Tibial artery (tissue), 4 donors: ENCODE data around the gene RNF217.

ENCODE experiments used
- DNase-seq, 2 donors: peaks; one replicate each; pipeline ENCODE4 v3.0.0-alpha.2; 2019
- H3K27ac ChIP-seq, 2 donors: fragments of 200-600 bp; sonication (generic) in 1 of 2; 1 replicate in 1 of 2; 2 replicates in 1 of 2; pipeline ENCODE4 v1.5.1; 2018 to 2019; ENCODE audit warnings: mild to moderate bottlenecking in 1 of 2
- H3K27me3 ChIP-seq, 2 donors: fragments of 200-600 bp; sonication (generic) in 1 of 2; one replicate each; pipeline versions ENCODE4 v1.5.1 to v1.6.0; 2016 to 2019
- H3K36me3 ChIP-seq, 3 donors: fragments of 200-600 bp; sonication (generic) in 2 of 3; one replicate each; pipeline ENCODE4 v1.5.1; 2016 to 2019; ENCODE audit warnings: mild to moderate bottlenecking in 2 of 3
- H3K4me1 ChIP-seq, 4 donors: fragments of 200-600 bp; sonication (generic) in 2 of 4; 1 replicate in 3 of 4; 2 replicates in 1 of 4; pipeline ENCODE4 v1.5.1; 2016 to 2019
- H3K4me3 ChIP-seq, 2 donors: fragments of 200-600 bp; sonication (generic) in 1 of 2; 1 replicate in 1 of 2; 2 replicates in 1 of 2; pipeline ENCODE4 v1.5.1; 2018 to 2019; ENCODE audit warnings: mild to moderate bottlenecking in 2 of 2
- H3K9me3 ChIP-seq, 3 donors: fragments of 200-600 bp; sonication (generic) in 1 of 3; one replicate each; pipeline ENCODE4 v1.5.1; 2016 to 2019
- intact Hi-C: fragments of 100-400 bp; cut with DNase I; formaldehyde crosslinking; loops from one replicate; pipeline ENCODE4 v1.15.0; 2023; ENCODE audit warnings: low total_unique reads
- TF ChIP-seq, protein P1 (sequence below), 2 experiments: fragments of 200-600 bp in 1 of 2; fragments of 450-650 bp in 1 of 2; IDR thresholded peaks; one replicate each; pipeline ENCODE4 v1.5.1; 2017 to 2019; ENCODE audit warnings: antibody characterized with exemption in 2 of 2, mild to moderate bottlenecking in 1 of 2, moderate library complexity in 1 of 2

The RNF217 gene

DNA sequence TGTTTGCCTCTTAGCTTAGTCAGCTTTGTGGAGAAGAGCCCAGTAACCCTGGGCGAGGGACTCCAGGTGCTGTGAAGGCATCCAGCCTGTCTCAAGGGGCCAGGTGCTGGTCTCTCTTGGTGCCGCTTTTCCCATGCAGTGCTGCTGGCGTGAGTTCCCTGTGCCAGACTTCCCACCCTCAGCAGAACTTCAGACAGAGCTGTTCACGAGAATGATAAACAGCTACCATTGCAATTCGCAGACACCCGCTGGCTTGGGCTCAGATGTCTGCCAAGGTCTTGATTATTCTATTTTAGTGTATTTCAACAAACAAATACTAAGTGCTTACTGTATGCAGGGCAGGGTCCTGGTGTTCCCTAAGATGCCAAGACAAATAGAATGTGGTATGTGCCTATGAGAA is 57.7 kb downstream of the RNF217 start:
- Histone ChIP-seq H3K4me1 (peaks cover 0 to 48% (median 13%) of the 10 kb centered on the region in 4 donors), H3K9me3 (no peaks in the 10 kb centered on the region), H3K27me3 (no peaks in the 10 kb centered on the region), H3K36me3 (no peaks in the 10 kb centered on the region), H3K4me3 (no peak overlapping the region), H3K27ac (no peak overlapping the region)
- intact Hi-C loops: no loop called here
- DNase-seq: no peak
- TF ChIP-seq, protein P1, sequence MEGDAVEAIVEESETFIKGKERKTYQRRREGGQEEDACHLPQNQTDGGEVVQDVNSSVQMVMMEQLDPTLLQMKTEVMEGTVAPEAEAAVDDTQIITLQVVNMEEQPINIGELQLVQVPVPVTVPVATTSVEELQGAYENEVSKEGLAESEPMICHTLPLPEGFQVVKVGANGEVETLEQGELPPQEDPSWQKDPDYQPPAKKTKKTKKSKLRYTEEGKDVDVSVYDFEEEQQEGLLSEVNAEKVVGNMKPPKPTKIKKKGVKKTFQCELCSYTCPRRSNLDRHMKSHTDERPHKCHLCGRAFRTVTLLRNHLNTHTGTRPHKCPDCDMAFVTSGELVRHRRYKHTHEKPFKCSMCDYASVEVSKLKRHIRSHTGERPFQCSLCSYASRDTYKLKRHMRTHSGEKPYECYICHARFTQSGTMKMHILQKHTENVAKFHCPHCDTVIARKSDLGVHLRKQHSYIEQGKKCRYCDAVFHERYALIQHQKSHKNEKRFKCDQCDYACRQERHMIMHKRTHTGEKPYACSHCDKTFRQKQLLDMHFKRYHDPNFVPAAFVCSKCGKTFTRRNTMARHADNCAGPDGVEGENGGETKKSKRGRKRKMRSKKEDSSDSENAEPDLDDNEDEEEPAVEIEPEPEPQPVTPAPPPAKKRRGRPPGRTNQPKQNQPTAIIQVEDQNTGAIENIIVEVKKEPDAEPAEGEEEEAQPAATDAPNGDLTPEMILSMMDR (IDR thresholded peaks at IDR 0.05): no peak

DNA sequence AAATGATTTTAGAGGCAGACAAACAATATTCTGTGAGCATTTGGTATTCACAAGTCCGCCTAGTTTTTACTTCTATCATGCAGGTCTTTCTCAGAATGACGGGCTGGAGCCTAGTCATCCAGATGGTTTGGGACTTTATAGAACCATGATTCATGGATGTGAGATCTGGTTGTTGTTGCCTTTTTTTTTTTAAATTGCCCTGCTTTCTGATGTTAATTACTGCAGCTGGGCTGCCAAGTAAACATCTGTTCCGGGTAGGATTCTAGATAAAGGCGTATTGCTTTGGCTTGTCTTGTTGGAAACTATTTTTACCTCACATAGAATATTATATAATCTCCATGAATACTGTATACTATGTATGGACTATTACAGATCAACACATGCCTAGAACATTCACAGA is 58.1 kb downstream of the RNF217 start:
- intact Hi-C loops: no loop called here
- Histone ChIP-seq H3K27ac (no peak overlapping the region), H3K4me1 (peaks cover 0 to 45% (median 13%) of the 10 kb centered on the region in 4 donors), H3K36me3 (no peaks in the 10 kb centered on the region), H3K4me3 (no peak overlapping the region), H3K27me3 (no peaks in the 10 kb centered on the region), H3K9me3 (no peaks in the 10 kb centered on the region)
- DNase-seq: no peak
- TF ChIP-seq, protein P1 (IDR thresholded peaks at IDR 0.05): no peak

DNA sequence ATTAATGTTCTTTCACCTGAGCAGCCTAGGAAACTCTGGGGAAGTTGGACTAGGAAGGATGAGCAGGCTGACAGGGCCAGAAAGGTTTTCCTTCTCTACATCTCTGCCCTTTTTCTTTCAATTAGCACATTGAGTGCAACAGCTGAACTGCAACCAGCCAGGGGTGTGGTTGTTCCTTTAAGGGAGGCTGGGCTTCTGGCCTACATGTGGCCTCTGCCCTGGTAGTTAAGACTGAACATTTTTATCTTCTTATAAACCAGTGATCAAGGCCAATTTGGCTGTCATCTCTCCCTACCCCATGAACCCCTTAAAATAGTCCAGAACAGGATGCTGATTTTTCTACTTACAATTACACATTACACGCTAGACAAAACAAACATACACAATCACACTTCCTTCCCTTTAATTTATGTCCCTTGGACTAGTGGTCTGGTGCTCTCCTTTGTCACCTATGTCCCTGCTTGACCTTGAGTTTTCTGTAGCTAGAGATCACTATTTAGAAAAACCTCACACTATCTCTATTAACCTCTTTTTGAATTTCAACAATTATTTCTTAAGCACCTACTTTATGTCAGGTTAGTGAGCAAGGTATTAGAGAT is 60.3 kb downstream of the RNF217 start:
- no peaks in the 10 kb centered on the region for H3K9me3 ChIP-seq
- intact Hi-C loops: no loop called here
- DNase-seq: no peak
- H3K27me3 ChIP-seq: no peaks in the 10 kb centered on the region
- peaks cover 0 to 45% (median 13%) of the 10 kb centered on the region in 4 donors for H3K4me1 ChIP-seq
- H3K4me3 ChIP-seq: no peak overlapping the region
- H3K36me3 ChIP-seq: no peaks in the 10 kb centered on the region
- no peak overlapping the region for H3K27ac ChIP-seq
- TF ChIP-seq, protein P1 (IDR thresholded peaks at IDR 0.05): no peak

DNA sequence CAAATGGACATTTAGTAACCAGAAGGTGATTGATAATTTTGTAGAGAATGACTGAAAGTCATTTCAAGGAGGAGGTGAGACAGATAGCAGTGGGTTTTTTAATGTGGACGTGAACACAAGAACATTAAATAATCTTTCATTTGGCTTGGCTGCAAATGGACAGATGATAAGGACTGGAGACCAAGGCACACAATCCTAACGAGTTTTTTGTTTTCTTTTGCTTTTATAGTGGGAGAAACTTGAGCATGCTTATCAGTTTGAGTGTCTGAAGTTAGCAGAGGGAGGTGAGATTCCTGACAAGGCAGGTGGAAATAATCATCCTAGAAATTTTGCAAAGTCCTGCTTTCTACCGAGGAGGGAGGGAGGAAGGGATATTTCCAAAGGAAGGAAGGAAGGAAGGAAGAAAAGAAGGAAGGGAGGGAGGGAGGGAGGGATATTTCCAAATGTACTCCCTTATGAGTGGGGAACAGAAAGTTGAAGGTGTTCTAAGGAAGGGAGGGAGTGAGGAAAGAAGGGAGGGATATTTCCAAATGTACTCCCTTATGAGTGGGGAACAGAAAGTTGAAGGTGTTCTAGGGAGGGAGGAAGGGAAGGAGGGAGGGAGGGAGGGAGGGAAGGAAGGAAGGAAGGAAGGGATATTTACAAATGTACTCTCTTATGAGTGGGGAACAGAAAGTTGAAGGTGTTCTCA is 63.1 kb downstream of the RNF217 start:
- intact Hi-C loops: no loop called here
- Histone ChIP-seq H3K9me3 (no peaks in the 10 kb centered on the region), H3K27ac (no peak overlapping the region), H3K4me3 (no peak overlapping the region), H3K4me1 (peaks cover 0 to 25% (median 12%) of the 10 kb centered on the region in 4 donors), H3K36me3 (no peaks in the 10 kb centered on the region), H3K27me3 (no peaks in the 10 kb centered on the region)
- no peak for DNase-seq
- TF ChIP-seq, protein P1 (IDR thresholded peaks at IDR 0.05): no peak

DNA sequence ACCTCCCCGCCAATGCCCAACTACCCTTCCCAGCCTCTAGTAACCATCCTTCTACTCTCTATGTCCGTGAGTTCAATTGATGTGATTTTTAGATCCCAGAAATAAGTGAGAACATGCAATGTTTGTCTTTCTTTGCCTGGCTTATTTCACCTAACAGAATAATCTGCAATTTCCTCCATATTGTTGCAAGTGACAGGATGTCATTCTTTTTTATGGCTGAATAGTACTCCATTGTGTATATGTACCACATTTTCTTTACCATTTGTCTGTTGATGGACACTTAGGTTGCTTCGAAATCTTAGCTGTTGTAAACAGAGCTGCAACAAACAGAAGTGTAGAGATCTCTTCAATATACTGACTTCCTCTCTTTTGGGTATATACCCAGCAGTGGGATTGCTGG is 65.0 kb downstream of the RNF217 start:
- H3K4me1 ChIP-seq: peaks cover 0 to 12% (median 5%) of the 10 kb centered on the region in 4 donors
- TF ChIP-seq, protein P1 (IDR thresholded peaks at IDR 0.05): no peak
- H3K27ac ChIP-seq: no peak overlapping the region
- H3K27me3 ChIP-seq: no peaks in the 10 kb centered on the region
- no peak for DNase-seq
- intact Hi-C loops: no loop called here
- no peak overlapping the region for H3K4me3 ChIP-seq
- peaks cover 0 to 7% (median 0%) of the 10 kb centered on the region in 3 donors for H3K36me3 ChIP-seq
- H3K9me3 ChIP-seq: no peaks in the 10 kb centered on the region
